Uterus (tissue), 4 donors: ENCODE measurements around the gene NPR1. TPM values are rescaled to one million over a fixed set of nuclear protein-coding genes. Genes with fewer than 3 reads are reported as not detected.
A peak's percentile ranks its signal among the peaks of the same experiment; 100 is the strongest.

Experiments used
- DNase-seq, 2 donors: peaks; one replicate each; pipeline ENCODE4 v3.0.0-alpha.2; 2019 to 2020
- H3K27ac ChIP-seq, 2 donors: fragments of 200-600 bp; sonication (generic); 1 replicate in 1 of 2; 2 replicates in 1 of 2; pipeline ENCODE4 v1.5.1; 2016 to 2018
- H3K27me3 ChIP-seq, 2 donors: fragments of 200-600 bp; sonication (generic); one replicate each; pipeline ENCODE4 v1.5.1; 2018 to 2019; ENCODE audit warnings: control low read depth in 1 of 2
- H3K36me3 ChIP-seq, 2 donors: fragments of 200-600 bp; sonication (generic); one replicate each; pipeline ENCODE4 v1.5.1; 2019; ENCODE audit warnings: control low read depth in 1 of 2
- H3K4me1 ChIP-seq, 2 donors: fragments of 200-600 bp; sonication (generic); one replicate each; pipeline ENCODE4 v1.5.1; 2018 to 2019; ENCODE audit warnings: control low read depth in 1 of 2
- H3K4me3 ChIP-seq, 2 donors: fragments of 200-600 bp; sonication (generic); 1 replicate in 1 of 2; 2 replicates in 1 of 2; pipeline ENCODE4 v1.5.1; 2018 to 2019; ENCODE audit warnings: mild to moderate bottlenecking in 1 of 2
- H3K9me3 ChIP-seq, 2 donors: fragments of 200-600 bp; sonication (generic); one replicate each; pipeline ENCODE4 v1.5.1; 2019; ENCODE audit warnings: control low read depth in 1 of 2
- POLR2A ChIP-seq, 2 donors: fragments of 450-650 bp; IDR thresholded peaks; one replicate each; pipeline ENCODE4 v1.6.1; 2016; ENCODE audit warnings: antibody characterized with exemption in 2 of 2, mild to moderate bottlenecking in 1 of 2, moderate library complexity in 1 of 2
- intact Hi-C: fragments of 100-400 bp; cut with DNase I; formaldehyde crosslinking; loops from one replicate; pipeline ENCODE4 v1.15.1; 2023; ENCODE audit warnings: low total_unique reads
- total RNA-seq, 4 donors: library from RNA; depleted of rRNA in 3 of 4; stranded (reverse); fragments of >200 nt in 3 of 4; gene quantifications; one replicate each; pipeline versions ENCODE4 v1.1.0 to v1.2.4, GENCODE V29; 2014 to 2023
- TF ChIP-seq, protein P1 (sequence below), 4 experiments: fragments of 200-600 bp in 2 of 4; fragments of 450-650 bp in 2 of 4; sonication (generic) in 2 of 4; IDR thresholded peaks; one replicate each; pipeline ENCODE4 v1.5.1; 2016 to 2019; ENCODE audit warnings: antibody characterized with exemption in 4 of 4, mild to moderate bottlenecking in 2 of 4, moderate library complexity in 1 of 4
- donor health status: DM: yes; HTN: yes; CAD: no.

NPR1 gene
- total RNA-seq, 4 donors from 2014 or later, result 34.1 to 74.0 (median 50.8) TPM

- Histone ChIP-seq H3K4me1 (no peaks in the 10 kb centered on the region), H3K4me3 (peak overlapping the region; percentile 47 to 69), H3K36me3 (no peaks in the 10 kb centered on the region), H3K27me3 (no peaks in the 10 kb centered on the region), H3K9me3 (no peaks in the 10 kb centered on the region), H3K27ac (peak overlapping the region; percentile 74 to 83)
- no peak for DNase-seq
- intact Hi-C loops, result loop anchor here (5.0 kb wide), 1 partner anchor 72 kb away; no protein-coding TSS in a partner anchor
- TF ChIP-seq, protein P1, sequence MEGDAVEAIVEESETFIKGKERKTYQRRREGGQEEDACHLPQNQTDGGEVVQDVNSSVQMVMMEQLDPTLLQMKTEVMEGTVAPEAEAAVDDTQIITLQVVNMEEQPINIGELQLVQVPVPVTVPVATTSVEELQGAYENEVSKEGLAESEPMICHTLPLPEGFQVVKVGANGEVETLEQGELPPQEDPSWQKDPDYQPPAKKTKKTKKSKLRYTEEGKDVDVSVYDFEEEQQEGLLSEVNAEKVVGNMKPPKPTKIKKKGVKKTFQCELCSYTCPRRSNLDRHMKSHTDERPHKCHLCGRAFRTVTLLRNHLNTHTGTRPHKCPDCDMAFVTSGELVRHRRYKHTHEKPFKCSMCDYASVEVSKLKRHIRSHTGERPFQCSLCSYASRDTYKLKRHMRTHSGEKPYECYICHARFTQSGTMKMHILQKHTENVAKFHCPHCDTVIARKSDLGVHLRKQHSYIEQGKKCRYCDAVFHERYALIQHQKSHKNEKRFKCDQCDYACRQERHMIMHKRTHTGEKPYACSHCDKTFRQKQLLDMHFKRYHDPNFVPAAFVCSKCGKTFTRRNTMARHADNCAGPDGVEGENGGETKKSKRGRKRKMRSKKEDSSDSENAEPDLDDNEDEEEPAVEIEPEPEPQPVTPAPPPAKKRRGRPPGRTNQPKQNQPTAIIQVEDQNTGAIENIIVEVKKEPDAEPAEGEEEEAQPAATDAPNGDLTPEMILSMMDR (IDR thresholded peaks at IDR 0.05), result no peak
- TF ChIP-seq POLR2A (IDR thresholded peaks at IDR 0.05), result no peak
These were observed 1.6 kb downstream of the NPR1 start for GRCh38 chr1:153680120-153680403.

DNA sequence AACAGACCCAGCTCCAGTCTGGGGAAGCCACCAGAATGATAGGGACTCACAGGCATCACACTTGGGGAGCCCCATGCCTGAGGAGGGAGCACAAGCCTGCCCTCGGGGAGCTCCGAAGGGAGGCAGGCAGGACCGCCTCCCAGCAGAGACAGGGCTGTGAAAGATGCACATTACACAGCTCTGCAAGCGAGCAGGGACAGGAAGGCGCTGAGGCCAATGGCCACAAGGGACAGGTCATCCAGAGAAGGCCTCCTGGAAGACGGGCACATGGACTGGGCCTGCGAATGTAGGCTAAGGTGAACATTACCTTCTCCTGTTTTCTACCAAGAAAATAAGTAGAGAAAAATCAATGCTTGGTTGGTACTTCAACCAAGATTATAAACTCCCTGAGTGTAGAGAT is 4.2 kb downstream of the NPR1 start:
- TF ChIP-seq, protein P1 (IDR thresholded peaks at IDR 0.05), result no peak
- TF ChIP-seq POLR2A (IDR thresholded peaks at IDR 0.05), result no peak
- Histone ChIP-seq H3K27me3 (no peaks in the 10 kb centered on the region), H3K36me3 (no peaks in the 10 kb centered on the region), H3K4me3 (no peak overlapping the region), H3K9me3 (no peaks in the 10 kb centered on the region), H3K27ac (no peak overlapping the region), H3K4me1 (no peaks in the 10 kb centered on the region)
- intact Hi-C loops, result loop anchor here (5.0 kb wide), 1 partner anchor 70 kb away; no protein-coding TSS in a partner anchor
- DNase-seq, result no peak

DNA sequence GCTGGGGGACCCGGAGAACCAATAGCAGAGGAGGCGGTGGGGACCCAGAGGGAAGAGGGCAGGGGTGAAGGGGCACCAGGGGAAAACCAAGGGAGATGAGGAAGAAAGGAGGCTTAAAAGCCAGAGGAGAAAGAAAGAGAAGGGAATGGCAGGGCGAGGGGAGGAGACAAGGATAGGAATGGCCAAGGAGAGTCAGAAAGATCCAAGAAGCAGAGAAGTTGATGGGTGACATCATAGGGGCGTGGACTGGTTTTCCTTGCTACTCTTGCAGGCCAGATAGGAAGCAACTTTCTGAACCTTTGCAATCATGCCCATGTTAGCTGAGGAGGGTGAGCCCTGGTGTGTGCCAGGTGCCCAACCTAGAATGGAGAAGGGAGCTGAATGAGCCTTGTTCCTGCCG is 5.4 kb downstream of the NPR1 start:
- Histone ChIP-seq H3K27me3 (no peaks in the 10 kb centered on the region), H3K4me3 (no peak overlapping the region), H3K9me3 (no peaks in the 10 kb centered on the region), H3K36me3 (no peaks in the 10 kb centered on the region), H3K27ac (no peak overlapping the region), H3K4me1 (no peaks in the 10 kb centered on the region)
- intact Hi-C loops, result loop anchor here (5.0 kb wide), 1 partner anchor 68 kb away; no protein-coding TSS in a partner anchor
- no peak for DNase-seq
- no peak for TF ChIP-seq POLR2A (IDR thresholded peaks at IDR 0.05)
- TF ChIP-seq, protein P1 (IDR thresholded peaks at IDR 0.05), result no peak

- H3K27ac ChIP-seq, result no peak overlapping the region
- H3K36me3 ChIP-seq, result no peaks in the 10 kb centered on the region
- no peaks in the 10 kb centered on the region for H3K27me3 ChIP-seq
- no peak for TF ChIP-seq POLR2A (IDR thresholded peaks at IDR 0.05)
- TF ChIP-seq, protein P1 (IDR thresholded peaks at IDR 0.05), result no peak
- H3K4me3 ChIP-seq, result no peak overlapping the region
- no peak for DNase-seq
- H3K4me1 ChIP-seq, result no peaks in the 10 kb centered on the region
- intact Hi-C loops, result loop anchor here (5.0 kb wide), 1 partner anchor 67 kb away; no protein-coding TSS in a partner anchor
- H3K9me3 ChIP-seq, result no peaks in the 10 kb centered on the region
These were observed 6.4 kb downstream of the NPR1 start for GRCh38 chr1:153684892-153685291.

GRCh38 chr1:153685544-153686340 is 7.3 kb downstream of the NPR1 start:
- no peak overlapping the region for H3K4me3 ChIP-seq
- H3K36me3 ChIP-seq, result no peaks in the 10 kb centered on the region
- no peaks in the 10 kb centered on the region for H3K27me3 ChIP-seq
- no peak for DNase-seq
- no peak overlapping the region for H3K27ac ChIP-seq
- no peaks in the 10 kb centered on the region for H3K4me1 ChIP-seq
- H3K9me3 ChIP-seq, result no peaks in the 10 kb centered on the region
- intact Hi-C loops, result no loop called here
- TF ChIP-seq, protein P1 (IDR thresholded peaks at IDR 0.05), result no peak
- TF ChIP-seq POLR2A (IDR thresholded peaks at IDR 0.05), result no peak
